GM12875 (cell line): ENCODE data around the gene CLINT1.

ENCODE experiments used
- H3K4me3 ChIP-seq: one replicate; pipeline ENCODE4 v1.5.1; 2011; ENCODE audit warnings: low read depth, low read length, control low read depth
- CTCF ChIP-seq: IDR thresholded peaks from 2 replicates; pipeline ENCODE4 v1.5.1; 2011; ENCODE audit warnings: low read depth, mild to moderate bottlenecking, control low read depth, inconsistent platforms, low read length, moderate library complexity, borderline replicate concordance; ENCODE audit not compliant: insufficient read depth

CLINT1 gene

GRCh38 chr5:157758706-157759105, 100.2 kb downstream of the CLINT1 start:
- TF ChIP-seq CTCF, result no peak
- no peak overlapping the region for H3K4me3 ChIP-seq

GRCh38 chr5:157756122-157756521, 102.8 kb downstream of the CLINT1 start:
- H3K4me3 ChIP-seq, result no peak overlapping the region

GRCh38 chr5:157750320-157750719, 108.6 kb downstream of the CLINT1 start:
- H3K4me3 ChIP-seq, result no peak overlapping the region
- no peak for TF ChIP-seq CTCF

More at GRCh38 chr5:157756122-157756521, 102.8 kb downstream of the CLINT1 start:
- no peak for TF ChIP-seq CTCF

- TF ChIP-seq CTCF, result no peak
- no peak overlapping the region for H3K4me3 ChIP-seq
These were observed 109.5 kb downstream of the CLINT1 start for GRCh38 chr5:157749462-157749799.

GRCh38 chr5:157748760-157749461, 110.0 kb downstream of the CLINT1 start:
- no peak overlapping the region for H3K4me3 ChIP-seq
- TF ChIP-seq CTCF, result no peak

- no peak for TF ChIP-seq CTCF
These were observed 110.9 kb downstream of the CLINT1 start for GRCh38 chr5:157747766-157748700.

GRCh38 chr5:157747173-157747740, 111.7 kb downstream of the CLINT1 start:
- TF ChIP-seq CTCF, result no peak
- no peak overlapping the region for H3K4me3 ChIP-seq

More at GRCh38 chr5:157747766-157748700, 110.9 kb downstream of the CLINT1 start:
- no peak overlapping the region for H3K4me3 ChIP-seq
